Measurements from ENCODE around the gene MLLT10.

GRCh38 chr10:21534280-21534586, 201 bp downstream of the MLLT10 start:
- TF ChIP-seq POLR2A (IDR thresholded peaks at IDR 0.05; ENCODE audit: control extremely low read depth in 1 of 2, low read depth in 2 of 2, low read length in 2 of 2) (no peak), CTCF (IDR thresholded peaks at IDR 0.05; ENCODE audit: control extremely low read depth in 1 of 3, insufficient read depth in 1 of 3, low read depth in 1 of 3, low read length in 3 of 3) (no peak), YY1 (IDR thresholded peaks at IDR 0.05; ENCODE audit: low read depth, low read length) (no peak), POLR2AphosphoS5 (IDR thresholded peaks at IDR 0.05; ENCODE audit: low read depth, low read length) (no peak)
